GM12878 (cell line): ENCODE results near the gene IGSF23. TPM values are rescaled to one million over a fixed set of nuclear protein-coding genes. Genes with fewer than 3 reads are reported as not detected.

Experiments
- ATAC-seq: fragments of 200-7000 bp; cut with Tn5 transposase; 3 replicates; pipeline ENCODE4 v1.9.1; 2020; ENCODE audit warnings: mild to moderate bottlenecking, moderate library complexity
- BruUV-seq: library from RNA; stranded (reverse); fragments of 400-500 nt; replicated peaks from 2 replicates; lab custom pipeline; 2021; lab: Mats Ljungman, UMichigan
- CTCF ChIA-PET: fragments of 300-600 bp; sonication (Branson Sonifier 250); formaldehyde crosslinking; extraction: SDS; loops from one replicate; lab custom pipeline; 2021; ENCODE audit warnings: inconsistent platforms; lab: Yijun Ruan, JAX
- POLR2A ChIA-PET: fragments of 350-600 bp; formaldehyde crosslinking; extraction: SDS; loops from one replicate; lab custom pipeline; 2021; ENCODE audit warnings: inconsistent platforms; lab: Charles Lee
- RAD21 ChIA-PET: fragments of 300-600 bp; sonication (Branson Sonifier 250); formaldehyde crosslinking; loops from one replicate; lab custom pipeline; 2023; ENCODE audit warnings: antibody characterized with exemption; ENCODE audit not compliant: unreplicated experiment; lab: Charles Lee
- SMC1A ChIA-PET: fragments of 300-600 bp; sonication (Branson Sonifier 250); formaldehyde crosslinking; loops from one replicate; lab custom pipeline; 2023; ENCODE audit not compliant: unreplicated experiment, uncharacterized antibody; lab: Charles Lee
- DNase-seq: peaks from one replicate; pipeline ENCODE4 v3.0.0-alpha.2; 2011; ENCODE audit warnings: low read depth, low spot score
- FAIRE-seq: peaks from 3 replicates; lab custom pipeline; 2011; peaks lifted over from hg19 to GRCh38; lab: Jason Lieb, UNC
- H2AFZ ChIP-seq: 2 replicates; pipeline ENCODE4 v1.6.0; 2011; ENCODE audit warnings: low read depth, low read length, control low read depth; ENCODE audit not compliant: control insufficient read depth
- H3K27ac ChIP-seq: 2 replicates; pipeline ENCODE4 v1.5.1; 2011; ENCODE audit warnings: control low read depth; ENCODE audit not compliant: control insufficient read depth, insufficient read depth
- H3K27me3 ChIP-seq, 2 experiments: replicated peaks in 1 of 2; 2 replicates each; pipeline versions ENCODE4 v1.6.0 to v1.6.1; 2011; ENCODE audit warnings: low read length in 1 of 2; ENCODE audit not compliant: control insufficient read depth in 2 of 2, insufficient read depth in 2 of 2
- H3K36me3 ChIP-seq, 2 experiments: 2 replicates each; pipeline ENCODE4 v1.5.1; 2011; ENCODE audit warnings: low read length in 1 of 2; ENCODE audit not compliant: control insufficient read depth in 2 of 2, insufficient read depth in 2 of 2
- H3K4me1 ChIP-seq: 2 replicates; pipeline ENCODE4 v1.6.1; 2011; ENCODE audit warnings: mild to moderate bottlenecking, low read length, moderate library complexity, mixed read lengths; ENCODE audit not compliant: control insufficient read depth, insufficient read depth
- H3K4me2 ChIP-seq: 2 replicates; pipeline ENCODE4 v1.6.0; 2011; ENCODE audit warnings: control low read depth; ENCODE audit not compliant: control insufficient read depth, insufficient read depth
- H3K4me3 ChIP-seq: fragments of 200-600 bp; sonication (generic); 2 replicates; pipeline ENCODE4 v1.5.1; 2016
- H3K79me2 ChIP-seq: 2 replicates; pipeline ENCODE4 v1.6.0; 2011; ENCODE audit warnings: low read length; ENCODE audit not compliant: control insufficient read depth, insufficient read depth
- H3K9ac ChIP-seq: 2 replicates; pipeline ENCODE4 v1.8.0; 2011; ENCODE audit warnings: low read length, control low read depth, mixed read lengths; ENCODE audit not compliant: control insufficient read depth, insufficient read depth
- H3K9me3 ChIP-seq: replicated peaks from 3 replicates; pipeline ENCODE4 v1.5.1; 2011; ENCODE audit warnings: mild to moderate bottlenecking, low read length; ENCODE audit not compliant: control insufficient read depth, insufficient read depth
- H4K20me1 ChIP-seq: 2 replicates; pipeline ENCODE4 v1.6.0; 2011; ENCODE audit not compliant: control insufficient read depth, insufficient read depth
- CBFB ChIP-seq: IDR thresholded peaks from 2 replicates; pipeline ENCODE4 v1.6.1; 2016; ENCODE audit warnings: antibody characterized with exemption, low read depth
- GABPA ChIP-seq: IDR thresholded peaks from 2 replicates; pipeline ENCODE4 v1.6.1; 2014; ENCODE audit warnings: antibody characterized with exemption, low read depth, mild to moderate bottlenecking, inconsistent platforms
- KLF5 ChIP-seq: fragments of 450-650 bp; IDR thresholded peaks from 2 replicates; pipeline ENCODE4 v1.6.1; 2014; ENCODE audit warnings: mild to moderate bottlenecking; ENCODE audit not compliant: partially characterized antibody
- NFYB ChIP-seq: IDR thresholded peaks from 2 replicates; pipeline ENCODE4 v1.6.1; 2011; ENCODE audit warnings: low read depth, mild to moderate bottlenecking, low read length, improper control_type of control experiment, moderate library complexity; ENCODE audit not compliant: insufficient read depth
- NR2C1 ChIP-seq: fragments of 450-650 bp; IDR thresholded peaks from 2 replicates; pipeline ENCODE4 v1.6.1; 2017; ENCODE audit warnings: antibody characterized with exemption, mild to moderate bottlenecking, moderate library complexity
- NR2F1 ChIP-seq: fragments of 450-650 bp; conservative IDR thresholded peaks from 2 replicates; pipeline ENCODE4 v1.6.1; 2017; ENCODE audit warnings: mild to moderate bottlenecking
- POLR2A ChIP-seq: IDR thresholded peaks from 2 replicates; pipeline ENCODE4 v1.6.1; 2011; ENCODE audit warnings: low read depth, mild to moderate bottlenecking, low read length
- SREBF2 ChIP-seq: IDR thresholded peaks from 2 replicates; pipeline ENCODE4 v1.6.1; 2012; ENCODE audit warnings: mild to moderate bottlenecking, low read length
- STAT1 ChIP-seq: fragments of 450-650 bp; conservative IDR thresholded peaks from 2 replicates; pipeline ENCODE4 v1.6.1; 2014; ENCODE audit warnings: antibody characterized with exemption, mild to moderate bottlenecking
- YY1 ChIP-seq: IDR thresholded peaks from 2 replicates; pipeline ENCODE4 v1.6.1; 2011; ENCODE audit warnings: low read depth, mild to moderate bottlenecking, low read length
- ZNF274 ChIP-seq: IDR thresholded peaks from one replicate; pipeline ENCODE4 v1.8.0; 2011; ENCODE audit not compliant: insufficient read length, insufficient read depth
- WGBS: methylation state at CpG from one replicate; pipeline ENCODE4 v1.1.6; 2016; ENCODE audit warnings: low lambda C conversion rate; ENCODE audit not compliant: insufficient replicate concordance, insufficient coverage; ENCODE audit errors: missing lambda C conversion rate; 5-methylcytosine and 5-hydroxymethylcytosine counted together
- in situ Hi-C: fragments of 300-500 bp; cut with MboI; formaldehyde crosslinking; loops from 9 replicates; pipeline ENCODE4 v1.14.3; 2018; ENCODE audit warnings: mixed read lengths
- intact Hi-C: fragments of 100-400 bp; cut with micrococcal nuclease; formaldehyde crosslinking; loops from one replicate; pipeline ENCODE4 v1.14.2; 2022; ENCODE audit not compliant: unreplicated experiment
- polyA plus RNA-seq, 11 experiments: library from polyadenylated mRNA; depleted of rRNA in 4 of 11; unstranded in 6 of 11; stranded (reverse) in 5 of 11; fragments of >200 nt; fragmentation: Nextera tagmentation in 4 of 11; fragmentation: Illumina TruSeq in 1 of 11; extraction: Ambion mirVana in 4 of 11; extraction: Trizol in 1 of 11; gene quantifications; 1 replicate in 1 of 11; 2 replicates in 10 of 11; pipeline versions ENCODE4 v1.2.1 to v1.2.3, GENCODE V29; 2011 to 2016; ENCODE audit warnings: inconsistent platforms in 2 of 11, missing spikeins in 2 of 11, low read depth in 1 of 11
- total RNA-seq, 4 experiments: library from RNA; depleted of rRNA in 3 of 4; stranded (reverse); fragments of >200 nt in 3 of 4; fragmentation: Illumina TruSeq in 1 of 4; extraction: Trizol in 1 of 4; gene quantifications; 2 replicates each; pipeline versions ENCODE4 v1.2.1 to v1.2.3, GENCODE V29; 2013 to 2021
- TF ChIP-seq, protein P1 (sequence below): fragments of 150-350 bp; IDR thresholded peaks from 2 replicates; pipeline ENCODE4 v1.6.1; 2016; ENCODE audit warnings: low read depth, low read length
- TF ChIP-seq, protein P2 (sequence below): IDR thresholded peaks from 2 replicates; pipeline ENCODE4 v1.6.1; 2011; ENCODE audit warnings: low read depth, low read length, improper control_type of control experiment, borderline replicate concordance
- TF ChIP-seq, protein P3 (sequence below): fragments of 450-650 bp; IDR thresholded peaks from 2 replicates; pipeline ENCODE4 v1.6.1; 2017; ENCODE audit warnings: antibody characterized with exemption, mild to moderate bottlenecking, moderate library complexity
- TF ChIP-seq, protein P4 (sequence below): IDR thresholded peaks from 2 replicates; pipeline ENCODE4 v1.6.1; 2012; ENCODE audit warnings: low read length, inconsistent platforms

Gene IGSF23
- total and polyA plus RNA-seq, 10 of the 15 experiments (the other 5 are each of a cell fraction or from before 2014, with no cell fraction given) = not detected

DNA sequence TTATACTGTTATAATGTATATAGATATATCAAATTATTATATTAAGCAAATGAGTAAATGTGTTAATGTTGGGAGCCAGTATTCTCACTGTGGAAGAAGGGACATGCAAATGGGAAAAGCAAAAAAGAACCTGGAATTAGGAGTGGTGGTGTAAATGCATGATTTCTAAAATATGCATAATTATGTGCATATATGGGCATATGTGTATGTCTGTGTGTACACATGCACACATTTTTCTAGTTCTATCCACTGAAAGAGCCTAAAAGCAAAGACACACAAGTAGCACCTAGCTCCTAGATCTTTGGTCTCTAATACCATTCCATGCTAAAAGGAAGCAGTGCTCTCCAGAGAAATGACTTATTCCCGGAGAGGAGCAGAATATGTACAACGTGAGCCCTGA is 45.6 kb upstream of the IGSF23 start:
- TF ChIP-seq STAT1 (no peak), KLF5 (no peak), GABPA (no peak), ZNF274 (no peak), SREBF2 (no peak), YY1 (no peak), NR2C1 (no peak), NR2F1 (no peak), CBFB (no peak), NFYB (no peak), POLR2A (no peak)
- TF ChIP-seq, protein P1, sequence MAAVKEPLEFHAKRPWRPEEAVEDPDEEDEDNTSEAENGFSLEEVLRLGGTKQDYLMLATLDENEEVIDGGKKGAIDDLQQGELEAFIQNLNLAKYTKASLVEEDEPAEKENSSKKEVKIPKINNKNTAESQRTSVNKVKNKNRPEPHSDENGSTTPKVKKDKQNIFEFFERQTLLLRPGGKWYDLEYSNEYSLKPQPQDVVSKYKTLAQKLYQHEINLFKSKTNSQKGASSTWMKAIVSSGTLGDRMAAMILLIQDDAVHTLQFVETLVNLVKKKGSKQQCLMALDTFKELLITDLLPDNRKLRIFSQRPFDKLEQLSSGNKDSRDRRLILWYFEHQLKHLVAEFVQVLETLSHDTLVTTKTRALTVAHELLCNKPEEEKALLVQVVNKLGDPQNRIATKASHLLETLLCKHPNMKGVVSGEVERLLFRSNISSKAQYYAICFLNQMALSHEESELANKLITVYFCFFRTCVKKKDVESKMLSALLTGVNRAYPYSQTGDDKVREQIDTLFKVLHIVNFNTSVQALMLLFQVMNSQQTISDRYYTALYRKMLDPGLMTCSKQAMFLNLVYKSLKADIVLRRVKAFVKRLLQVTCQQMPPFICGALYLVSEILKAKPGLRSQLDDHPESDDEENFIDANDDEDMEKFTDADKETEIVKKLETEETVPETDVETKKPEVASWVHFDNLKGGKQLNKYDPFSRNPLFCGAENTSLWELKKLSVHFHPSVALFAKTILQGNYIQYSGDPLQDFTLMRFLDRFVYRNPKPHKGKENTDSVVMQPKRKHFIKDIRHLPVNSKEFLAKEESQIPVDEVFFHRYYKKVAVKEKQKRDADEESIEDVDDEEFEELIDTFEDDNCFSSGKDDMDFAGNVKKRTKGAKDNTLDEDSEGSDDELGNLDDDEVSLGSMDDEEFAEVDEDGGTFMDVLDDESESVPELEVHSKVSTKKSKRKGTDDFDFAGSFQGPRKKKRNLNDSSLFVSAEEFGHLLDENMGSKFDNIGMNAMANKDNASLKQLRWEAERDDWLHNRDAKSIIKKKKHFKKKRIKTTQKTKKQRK = no peak
- TF ChIP-seq, protein P2, sequence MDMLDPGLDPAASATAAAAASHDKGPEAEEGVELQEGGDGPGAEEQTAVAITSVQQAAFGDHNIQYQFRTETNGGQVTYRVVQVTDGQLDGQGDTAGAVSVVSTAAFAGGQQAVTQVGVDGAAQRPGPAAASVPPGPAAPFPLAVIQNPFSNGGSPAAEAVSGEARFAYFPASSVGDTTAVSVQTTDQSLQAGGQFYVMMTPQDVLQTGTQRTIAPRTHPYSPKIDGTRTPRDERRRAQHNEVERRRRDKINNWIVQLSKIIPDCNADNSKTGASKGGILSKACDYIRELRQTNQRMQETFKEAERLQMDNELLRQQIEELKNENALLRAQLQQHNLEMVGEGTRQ = no peak
- TF ChIP-seq, protein P3, sequence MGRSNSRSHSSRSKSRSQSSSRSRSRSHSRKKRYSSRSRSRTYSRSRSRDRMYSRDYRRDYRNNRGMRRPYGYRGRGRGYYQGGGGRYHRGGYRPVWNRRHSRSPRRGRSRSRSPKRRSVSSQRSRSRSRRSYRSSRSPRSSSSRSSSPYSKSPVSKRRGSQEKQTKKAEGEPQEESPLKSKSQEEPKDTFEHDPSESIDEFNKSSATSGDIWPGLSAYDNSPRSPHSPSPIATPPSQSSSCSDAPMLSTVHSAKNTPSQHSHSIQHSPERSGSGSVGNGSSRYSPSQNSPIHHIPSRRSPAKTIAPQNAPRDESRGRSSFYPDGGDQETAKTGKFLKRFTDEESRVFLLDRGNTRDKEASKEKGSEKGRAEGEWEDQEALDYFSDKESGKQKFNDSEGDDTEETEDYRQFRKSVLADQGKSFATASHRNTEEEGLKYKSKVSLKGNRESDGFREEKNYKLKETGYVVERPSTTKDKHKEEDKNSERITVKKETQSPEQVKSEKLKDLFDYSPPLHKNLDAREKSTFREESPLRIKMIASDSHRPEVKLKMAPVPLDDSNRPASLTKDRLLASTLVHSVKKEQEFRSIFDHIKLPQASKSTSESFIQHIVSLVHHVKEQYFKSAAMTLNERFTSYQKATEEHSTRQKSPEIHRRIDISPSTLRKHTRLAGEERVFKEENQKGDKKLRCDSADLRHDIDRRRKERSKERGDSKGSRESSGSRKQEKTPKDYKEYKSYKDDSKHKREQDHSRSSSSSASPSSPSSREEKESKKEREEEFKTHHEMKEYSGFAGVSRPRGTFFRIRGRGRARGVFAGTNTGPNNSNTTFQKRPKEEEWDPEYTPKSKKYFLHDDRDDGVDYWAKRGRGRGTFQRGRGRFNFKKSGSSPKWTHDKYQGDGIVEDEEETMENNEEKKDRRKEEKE = no peak
- TF ChIP-seq, protein P4, sequence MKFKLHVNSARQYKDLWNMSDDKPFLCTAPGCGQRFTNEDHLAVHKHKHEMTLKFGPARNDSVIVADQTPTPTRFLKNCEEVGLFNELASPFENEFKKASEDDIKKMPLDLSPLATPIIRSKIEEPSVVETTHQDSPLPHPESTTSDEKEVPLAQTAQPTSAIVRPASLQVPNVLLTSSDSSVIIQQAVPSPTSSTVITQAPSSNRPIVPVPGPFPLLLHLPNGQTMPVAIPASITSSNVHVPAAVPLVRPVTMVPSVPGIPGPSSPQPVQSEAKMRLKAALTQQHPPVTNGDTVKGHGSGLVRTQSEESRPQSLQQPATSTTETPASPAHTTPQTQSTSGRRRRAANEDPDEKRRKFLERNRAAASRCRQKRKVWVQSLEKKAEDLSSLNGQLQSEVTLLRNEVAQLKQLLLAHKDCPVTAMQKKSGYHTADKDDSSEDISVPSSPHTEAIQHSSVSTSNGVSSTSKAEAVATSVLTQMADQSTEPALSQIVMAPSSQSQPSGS = no peak
- SMC1A ChIA-PET = no interaction called here
- Histone ChIP-seq H3K27me3 (no peaks in the 10 kb centered on the region), H3K27ac (no peak overlapping the region), H3K4me2 (no peak overlapping the region), H3K4me1 (no peaks in the 10 kb centered on the region), H2AFZ (no peak overlapping the region), H3K9me3 (no peaks in the 10 kb centered on the region), H4K20me1 (no peaks in the 10 kb centered on the region), H3K4me3 (no peak overlapping the region), H3K36me3 (no peaks in the 10 kb centered on the region), H3K79me2 (no peaks in the 10 kb centered on the region), H3K9ac (no peak overlapping the region)
- DNase-seq (no peak), FAIRE-seq (no peak), ATAC-seq (no peak)
- RAD21 ChIA-PET = interaction anchor here (0.6 kb wide), 1 partner anchor 12 kb away, joined by 3 read pairs; no protein-coding TSS in a partner anchor
- no TSS peak for BruUV-seq
- intact Hi-C loops = no loop called here
- POLR2A ChIA-PET = no interaction called here
- 96% methylated on average over 2 of the region's 2 CpGs for WGBS
- CTCF ChIA-PET = no interaction called here
- in situ Hi-C loops = no loop called here
